ENCODE measurements around the gene NCOR1.
"Not testable (repeated sequence)": the region's sequence is repeated elsewhere in the genome, so short reads cannot be mapped to it uniquely, and the experiment has no call there.

DNA sequence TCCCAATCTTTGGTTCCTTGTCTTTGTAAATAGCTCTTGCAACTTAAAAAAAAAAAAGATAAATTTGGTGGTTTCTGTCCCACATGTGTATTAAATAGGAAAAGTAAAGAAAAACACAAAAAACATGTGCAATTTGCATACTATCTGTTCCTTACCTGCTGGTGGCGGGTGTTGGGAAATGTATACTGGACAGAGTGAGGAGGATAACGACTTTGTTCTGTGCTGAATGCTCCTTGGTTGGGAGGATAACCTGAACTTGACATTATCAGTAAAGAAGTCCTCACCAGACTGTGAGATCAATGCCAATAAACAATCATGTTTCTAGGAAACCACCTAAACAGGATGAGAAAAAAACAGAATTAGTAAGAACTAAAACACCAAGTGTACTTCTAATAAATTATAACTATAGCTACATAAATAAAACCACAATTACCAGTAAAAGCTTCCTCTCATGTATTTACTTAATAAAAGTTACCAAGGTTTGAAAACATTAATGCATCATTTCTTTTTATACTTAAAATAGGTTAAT, 21.0 kb downstream of the NCOR1 start:
- TF ChIP-seq, protein P1, sequence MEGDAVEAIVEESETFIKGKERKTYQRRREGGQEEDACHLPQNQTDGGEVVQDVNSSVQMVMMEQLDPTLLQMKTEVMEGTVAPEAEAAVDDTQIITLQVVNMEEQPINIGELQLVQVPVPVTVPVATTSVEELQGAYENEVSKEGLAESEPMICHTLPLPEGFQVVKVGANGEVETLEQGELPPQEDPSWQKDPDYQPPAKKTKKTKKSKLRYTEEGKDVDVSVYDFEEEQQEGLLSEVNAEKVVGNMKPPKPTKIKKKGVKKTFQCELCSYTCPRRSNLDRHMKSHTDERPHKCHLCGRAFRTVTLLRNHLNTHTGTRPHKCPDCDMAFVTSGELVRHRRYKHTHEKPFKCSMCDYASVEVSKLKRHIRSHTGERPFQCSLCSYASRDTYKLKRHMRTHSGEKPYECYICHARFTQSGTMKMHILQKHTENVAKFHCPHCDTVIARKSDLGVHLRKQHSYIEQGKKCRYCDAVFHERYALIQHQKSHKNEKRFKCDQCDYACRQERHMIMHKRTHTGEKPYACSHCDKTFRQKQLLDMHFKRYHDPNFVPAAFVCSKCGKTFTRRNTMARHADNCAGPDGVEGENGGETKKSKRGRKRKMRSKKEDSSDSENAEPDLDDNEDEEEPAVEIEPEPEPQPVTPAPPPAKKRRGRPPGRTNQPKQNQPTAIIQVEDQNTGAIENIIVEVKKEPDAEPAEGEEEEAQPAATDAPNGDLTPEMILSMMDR (conservative IDR thresholded peaks at IDR 0.05), result not testable (repeated sequence)
- TF ChIP-seq ZFX (IDR thresholded peaks at IDR 0.05), result not testable (repeated sequence)

Data from C4-2B (cell line).